ENCODE data around the gene RBPJL. TPM values are rescaled to one million over a fixed set of nuclear protein-coding genes. Genes with fewer than 3 reads are reported as not detected.
"Not testable (repeated sequence)": the region's sequence is repeated elsewhere in the genome, so short reads cannot be mapped to it uniquely, and the experiment has no call there.

Gene RBPJL
- total RNA-seq, 1 experiment from 2014 or later: not detected

DNA sequence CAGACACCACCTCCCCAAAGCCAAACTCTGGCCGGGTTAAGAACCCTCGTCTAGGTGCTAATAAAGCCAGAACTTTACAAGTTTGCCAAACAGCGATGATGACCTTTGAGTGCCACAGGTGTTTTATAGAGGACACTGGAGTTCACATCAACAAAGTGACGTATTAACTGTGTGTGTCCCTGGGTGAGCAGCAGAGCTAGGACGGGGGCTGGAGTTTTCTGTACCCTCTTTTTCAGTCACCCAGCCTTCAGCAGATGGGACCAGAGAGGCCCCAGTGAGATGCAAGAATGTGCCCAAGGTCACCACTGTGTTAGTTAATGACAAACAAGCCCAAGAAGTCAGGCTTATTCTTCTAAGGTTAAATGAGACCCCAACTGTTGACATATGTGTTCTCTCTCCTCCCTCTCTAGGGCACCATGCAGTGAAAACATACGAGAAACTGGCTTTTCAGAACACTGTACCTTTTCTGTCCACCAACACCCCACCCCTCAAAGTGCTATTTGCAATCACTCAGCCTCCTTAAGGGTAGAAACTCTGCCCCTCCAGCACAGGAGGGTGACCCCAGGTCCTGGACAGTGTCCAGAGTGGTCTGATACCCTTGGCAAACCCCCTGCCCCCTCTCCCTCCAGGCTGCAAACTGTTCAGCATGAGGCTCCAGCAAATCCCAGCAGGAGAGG is 36.4 kb downstream of the RBPJL start:
- DNase-seq (ENCODE audit: low spot score): no peak

DNA sequence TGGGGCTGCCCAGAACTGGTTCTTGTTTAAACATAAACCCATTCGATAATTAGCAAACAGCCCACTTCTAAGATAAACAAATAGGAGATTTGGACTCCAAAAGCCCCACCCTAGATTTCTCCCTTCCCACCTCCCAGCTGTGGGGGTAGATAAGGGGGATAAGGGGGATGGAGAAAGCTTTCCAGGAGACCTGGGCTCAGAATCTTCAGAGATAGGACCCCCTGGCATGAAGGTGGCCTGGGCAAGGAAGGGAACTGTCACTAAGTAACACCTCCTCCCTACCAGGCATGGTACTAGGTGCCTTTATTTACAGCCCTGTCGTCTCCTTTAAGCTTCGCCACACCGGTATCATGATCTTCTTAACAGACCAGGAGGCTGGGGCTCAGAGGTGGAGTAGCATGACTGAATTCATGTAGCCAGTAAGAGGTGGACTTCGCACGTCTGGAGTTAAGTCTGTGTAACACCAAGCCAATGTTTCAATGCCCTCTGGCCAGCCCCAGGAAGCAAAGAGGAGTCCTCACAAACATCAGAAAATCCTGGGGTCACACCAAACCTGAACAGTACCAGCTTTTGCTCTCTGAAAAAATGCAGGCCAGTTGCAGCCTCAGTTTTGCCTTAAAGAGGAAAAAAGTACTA is 37.0 kb downstream of the RBPJL start:
- no peak for DNase-seq (ENCODE audit: low spot score)

GRCh38 chr20:45344168-45344860 is 37.7 kb downstream of the RBPJL start:
- peak; percentile 88 for DNase-seq (ENCODE audit: low spot score)

GRCh38 chr20:45345104-45345936 is 38.7 kb downstream of the RBPJL start:
- DNase-seq (ENCODE audit: low spot score): no peak

DNA sequence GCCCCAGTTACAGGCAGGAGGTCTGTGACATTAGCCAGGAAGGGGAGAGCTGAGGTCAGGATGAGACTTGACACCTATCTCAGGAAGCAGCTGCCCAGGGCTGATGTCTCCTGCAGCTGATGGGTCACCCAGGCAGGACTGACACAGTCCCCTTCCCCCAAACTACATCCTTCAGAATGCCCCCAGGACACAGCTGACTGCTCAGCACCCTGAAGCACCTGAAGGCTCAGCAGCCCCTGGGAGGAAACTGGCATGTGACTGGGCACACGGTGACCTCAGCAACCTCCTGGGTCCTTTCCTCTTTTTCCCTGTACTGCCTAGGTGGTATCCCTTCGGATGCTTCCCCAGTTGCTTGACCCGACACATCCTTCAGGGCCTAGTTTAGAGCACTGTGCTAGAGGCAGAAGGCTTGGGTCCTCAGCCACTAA is 39.7 kb downstream of the RBPJL start:
- no peak for DNase-seq (ENCODE audit: low spot score)

DNA sequence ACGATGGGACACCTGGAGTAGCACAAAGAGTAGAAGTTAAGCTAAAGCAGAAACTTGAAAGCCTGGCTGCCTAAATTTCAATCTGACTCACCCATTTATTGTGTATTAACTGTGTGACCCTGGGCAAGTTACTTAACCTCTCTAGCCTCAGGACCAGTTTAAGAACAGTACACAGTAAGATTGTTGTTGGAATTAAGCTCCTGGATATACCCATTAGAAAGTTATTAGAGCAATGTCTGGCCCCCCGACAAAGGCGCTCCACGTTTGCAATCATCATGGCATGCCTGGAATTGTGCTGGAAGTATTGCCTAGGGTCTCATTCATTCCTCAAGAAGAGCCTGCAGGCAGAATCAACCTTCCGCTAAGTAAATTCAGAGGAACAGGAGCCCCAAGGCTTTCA is 40.2 kb downstream of the RBPJL start:
- no peak for DNase-seq (ENCODE audit: low spot score)

GRCh38 chr20:45347297-45347935 is 40.8 kb downstream of the RBPJL start:
- DNase-seq (ENCODE audit: low spot score): no peak

DNA sequence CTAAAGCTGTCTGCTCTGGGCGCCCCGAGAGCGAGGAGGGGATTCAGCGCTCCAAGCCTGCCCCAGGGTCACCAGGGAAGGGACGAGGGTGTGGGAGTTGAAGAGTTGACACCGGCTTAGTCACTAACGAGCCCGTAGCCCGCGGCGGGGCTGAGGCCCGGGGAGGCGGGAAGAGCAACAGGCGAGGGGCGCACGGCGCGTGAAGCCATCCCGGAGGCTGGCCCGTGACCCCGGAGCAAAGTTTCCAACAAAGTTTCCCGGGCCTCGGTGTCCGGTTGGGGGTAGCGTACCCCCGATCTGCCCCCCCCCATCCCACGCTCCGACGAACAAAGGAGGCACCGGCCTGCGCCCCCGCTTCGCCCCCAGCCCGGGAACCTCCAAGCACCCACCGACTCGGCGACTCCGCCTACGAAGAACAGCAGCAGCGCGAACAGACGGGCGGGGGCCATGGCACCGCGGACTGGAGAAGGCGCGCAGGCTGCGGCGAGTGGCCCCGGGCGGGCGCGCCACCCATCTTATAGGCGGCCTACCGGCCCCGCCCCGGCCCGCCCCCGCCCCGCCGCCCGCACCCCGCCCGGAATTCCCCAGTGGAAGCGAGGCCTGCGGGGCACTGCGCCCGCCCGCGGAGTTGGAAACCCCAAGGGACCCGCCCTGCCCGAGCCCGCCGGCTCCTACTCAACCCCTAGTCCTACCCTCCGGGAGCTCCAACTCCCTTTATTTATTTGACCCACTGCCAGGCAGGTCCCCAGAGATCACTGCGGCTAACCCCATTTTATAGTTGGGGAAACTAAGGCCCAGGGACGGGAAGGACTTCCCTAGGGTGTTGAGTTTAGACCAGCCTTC is 41.5 kb downstream of the RBPJL start, which contains the start of gene SDC4:
SDC4 (minus strand) TSS at position 489 of the 843 bp plus-strand sequence; CDS start at position 449, 40 bp downstream.
- peak; percentile 51 for DNase-seq (ENCODE audit: low spot score)

DNA sequence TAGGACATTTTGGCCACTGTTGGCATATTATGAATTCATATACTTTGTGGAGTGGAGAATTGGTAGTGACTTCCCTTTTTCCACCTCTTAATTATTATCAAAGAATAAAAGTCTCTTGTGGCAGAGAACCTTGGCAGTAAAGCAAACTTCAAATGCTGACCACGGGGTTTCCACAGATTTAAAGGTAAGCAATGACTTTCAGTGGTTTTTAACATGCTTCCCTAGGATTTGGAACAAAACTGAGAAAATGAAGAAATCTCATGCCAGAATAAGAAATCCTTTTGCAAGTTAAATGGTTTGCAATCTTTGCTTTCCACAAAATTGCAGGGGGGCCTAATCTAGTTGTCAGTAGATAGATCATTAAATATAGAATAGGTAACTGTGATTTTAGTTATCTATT is 43.6 kb downstream of the RBPJL start:
- no peak for DNase-seq (ENCODE audit: low spot score)

- DNase-seq (ENCODE audit: low spot score): not testable (repeated sequence)
Measured at GRCh38 chr20:45350795-45351194, 44.2 kb downstream of the RBPJL start.

DNA sequence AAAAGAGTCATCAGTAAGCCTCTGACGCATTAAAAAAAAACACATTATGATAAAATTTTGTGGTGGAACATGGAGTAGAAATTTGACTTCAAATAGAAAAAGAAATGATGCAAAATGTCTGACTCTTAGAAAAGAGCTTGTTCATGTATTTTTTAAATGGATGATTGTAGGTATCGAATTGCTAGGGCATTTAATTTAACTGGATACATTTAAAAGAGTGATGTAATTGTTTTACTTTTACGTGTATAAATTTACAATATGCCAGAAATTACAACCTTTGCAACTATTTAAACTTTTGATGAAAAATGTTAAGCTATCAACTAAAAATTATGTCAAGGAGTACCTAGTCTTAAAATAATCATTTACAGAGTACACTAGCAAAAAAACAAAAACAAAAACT is 46.1 kb downstream of the RBPJL start:
- no peak for DNase-seq (ENCODE audit: low spot score)

DNA sequence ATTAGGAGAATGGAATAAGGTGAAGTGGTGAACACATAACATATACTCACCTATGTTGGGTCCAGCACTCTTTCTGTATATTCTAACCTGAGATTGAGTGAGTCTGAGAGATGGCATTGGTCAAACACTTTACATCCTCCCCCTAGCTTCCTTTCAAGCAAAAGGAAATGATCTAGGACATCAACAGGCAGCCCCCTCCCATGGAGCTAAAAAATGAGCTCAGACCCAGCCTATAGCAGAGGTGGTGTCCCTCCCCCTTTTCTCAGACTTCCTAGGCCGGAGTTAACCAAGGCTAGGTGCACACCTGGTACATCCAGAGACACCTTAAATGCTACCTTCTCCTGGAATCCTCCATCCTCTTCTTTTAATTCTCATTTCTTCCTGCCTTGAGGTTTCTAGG is 47.1 kb downstream of the RBPJL start:
- DNase-seq (ENCODE audit: low spot score): no peak

GRCh38 chr20:45354423-45355208 is 48.0 kb downstream of the RBPJL start:
- DNase-seq (ENCODE audit: low spot score): no peak

DNA sequence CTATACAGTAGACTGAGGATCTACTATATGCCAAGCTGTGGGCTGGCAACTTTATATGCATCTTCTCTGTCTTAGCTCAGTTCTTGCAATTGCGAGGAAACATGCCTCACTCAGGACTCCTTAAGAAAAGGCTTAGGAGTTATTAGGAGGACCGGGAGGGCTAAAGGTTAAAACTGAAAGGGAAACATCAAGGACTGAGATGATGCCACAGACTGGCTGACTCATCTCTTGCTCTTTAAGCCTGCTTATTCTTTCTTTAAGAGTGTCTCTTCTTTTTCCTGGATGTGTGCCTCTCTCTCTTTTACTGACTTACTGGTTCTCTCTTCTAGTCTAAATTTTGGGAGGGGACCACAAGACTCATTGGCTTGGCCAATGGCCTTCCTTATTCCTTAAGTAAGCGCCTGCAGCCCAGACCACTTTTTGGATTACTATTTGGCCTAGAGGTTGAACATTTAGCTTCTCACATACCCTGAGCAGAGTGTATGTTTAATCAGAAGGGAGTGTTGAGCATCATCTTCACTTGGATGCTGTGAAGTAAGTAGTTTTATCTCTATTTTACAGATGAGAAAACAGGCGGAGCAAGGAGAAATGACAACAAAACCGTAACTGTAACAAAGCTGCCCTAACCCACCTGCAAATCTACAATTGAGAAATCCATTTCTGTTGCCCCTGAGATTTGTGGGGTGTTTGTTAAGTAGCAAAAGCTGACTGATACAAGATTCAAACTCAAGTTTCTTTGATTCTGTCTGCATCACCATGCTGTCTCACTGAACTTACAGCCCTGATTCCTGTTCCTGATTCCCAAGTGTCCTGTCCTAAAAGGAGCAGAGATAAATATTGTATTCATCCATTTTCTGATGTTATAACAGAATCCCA is 48.8 kb downstream of the RBPJL start:
- no peak for DNase-seq (ENCODE audit: low spot score)

DNA sequence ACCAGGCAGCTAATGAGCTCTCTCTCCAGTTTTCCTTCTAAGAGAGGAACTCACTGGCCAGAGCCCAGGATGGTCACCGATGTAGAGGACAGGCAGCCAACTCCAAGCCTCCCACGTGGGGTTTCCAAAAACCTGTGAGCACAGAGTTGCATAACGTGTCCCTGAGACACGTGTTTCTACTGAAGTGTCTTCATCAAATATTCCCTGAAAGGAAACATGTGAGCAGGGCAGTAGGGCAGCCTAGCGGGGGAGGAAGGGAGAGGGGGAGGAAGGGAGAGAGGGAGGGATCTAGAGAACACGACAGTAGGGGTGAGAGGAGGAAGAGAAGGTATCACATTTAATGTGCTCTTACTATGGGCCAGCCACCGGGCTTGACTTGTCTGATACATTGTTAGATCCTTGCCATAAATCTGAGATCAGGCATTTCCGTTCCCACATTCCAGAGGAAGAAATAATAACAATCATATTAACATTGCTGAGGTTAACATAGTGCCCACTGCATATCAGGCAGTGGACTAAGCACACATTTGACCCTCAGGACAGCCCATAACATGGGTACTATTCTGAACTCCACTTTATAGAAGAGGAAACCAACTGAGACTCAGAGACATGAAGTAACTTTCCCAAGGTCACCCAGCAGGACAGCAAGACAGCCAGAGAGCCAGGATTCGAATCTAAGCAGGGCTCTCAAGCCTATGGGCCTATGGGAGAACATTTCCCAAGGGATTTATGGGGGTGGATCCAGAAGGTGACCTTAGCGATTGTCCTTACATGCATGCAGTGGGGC is 51.8 kb downstream of the RBPJL start:
- peak; percentile 56 for DNase-seq (ENCODE audit: low spot score)

- peak; percentile 70 for DNase-seq (ENCODE audit: low spot score)
Measured at GRCh38 chr20:45359069-45359405, 52.4 kb downstream of the RBPJL start.

DNA sequence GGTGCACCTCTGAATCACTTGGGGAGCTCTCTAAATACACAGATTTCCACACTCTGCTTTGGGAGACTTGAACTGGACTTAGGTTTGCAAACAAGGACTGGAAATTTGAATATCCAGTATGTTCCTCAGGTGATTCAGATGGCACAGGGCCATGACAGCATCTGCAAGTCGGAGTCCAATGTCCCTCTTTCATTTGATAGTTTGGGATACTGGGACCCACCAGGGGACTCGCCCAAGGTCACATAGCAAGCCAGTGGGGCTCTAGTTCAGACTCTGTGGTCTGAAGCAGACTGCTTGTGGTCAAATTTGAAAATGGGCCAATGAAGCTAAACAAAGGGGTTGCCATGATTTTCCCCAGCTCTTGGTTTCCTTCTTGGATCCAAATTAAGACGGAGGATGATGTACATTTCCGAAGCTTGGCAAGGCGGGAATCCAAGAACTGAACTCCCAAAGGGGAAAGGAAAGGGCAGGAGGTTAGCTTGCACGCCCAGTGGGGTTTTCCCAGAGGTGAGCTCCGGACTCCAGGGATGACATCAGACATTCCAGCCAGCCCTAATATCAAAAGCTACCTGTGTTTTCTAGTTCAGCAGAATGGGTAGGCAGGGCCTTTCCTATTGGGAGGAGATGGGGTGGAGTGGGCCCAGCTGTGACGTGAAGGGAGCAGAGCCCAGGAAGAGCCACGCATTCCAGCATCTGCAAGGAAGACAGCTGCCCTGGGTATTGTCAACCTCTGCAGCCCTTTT is 52.9 kb downstream of the RBPJL start:
- no peak for DNase-seq (ENCODE audit: low spot score)
